HL-60/S4 (cell line): ENCODE results near the gene GALK1.

Source experiments
- in situ Hi-C: fragments of 300-500 bp; cut with MboI; formaldehyde crosslinking; loops from 2 replicates; pipeline ENCODE4 v1.14.3; 2022; ENCODE audit warnings: low sequenced_read_pairs

Gene GALK1

GRCh38 chr17:75752405-75752709 lies 12.6 kb downstream of the GALK1 start:
- in situ Hi-C loops, result loop anchor here (25.0 kb wide), 1 partner anchor 260 kb away; the partner anchor contains the start of gene CDK3

GRCh38 chr17:75751676-75752404 lies 13.2 kb downstream of the GALK1 start:
- in situ Hi-C loops, result loop anchor here (25.0 kb wide), 1 partner anchor 260 kb away; the partner anchor contains the start of gene CDK3

DNA sequence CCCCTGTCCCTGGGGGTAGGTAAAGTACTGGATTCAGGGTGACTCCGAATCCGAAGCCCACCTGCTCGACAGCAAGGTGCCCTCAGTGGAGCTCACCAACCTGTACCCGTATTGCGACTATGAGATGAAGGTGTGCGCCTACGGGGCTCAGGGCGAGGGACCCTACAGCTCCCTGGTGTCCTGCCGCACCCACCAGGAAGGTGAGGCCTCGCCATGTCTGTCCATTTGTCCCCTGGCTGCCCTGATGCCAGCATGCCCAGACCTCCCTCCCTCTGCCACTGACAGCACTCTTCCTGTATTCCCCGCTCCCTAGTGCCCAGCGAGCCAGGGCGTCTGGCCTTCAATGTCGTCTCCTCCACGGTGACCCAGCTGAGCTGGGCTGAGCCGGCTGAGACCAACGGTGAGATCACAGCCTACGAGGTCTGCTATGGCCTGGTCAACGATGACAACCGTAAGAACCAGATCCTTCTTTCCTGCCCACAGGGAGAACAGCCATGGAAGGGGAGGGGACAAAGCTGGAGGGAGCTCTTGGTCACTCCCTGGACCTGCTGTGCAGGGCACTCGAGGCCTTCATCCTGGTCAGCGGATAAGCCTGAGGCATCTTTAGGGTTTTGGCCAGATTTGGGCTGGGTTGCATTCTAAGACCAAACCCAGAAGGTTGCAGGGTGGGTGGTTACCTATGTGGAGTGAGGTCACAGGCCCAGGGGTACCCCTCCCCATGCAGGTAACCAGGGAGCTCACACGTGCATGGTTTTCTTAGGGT lies 14.2 kb downstream of the GALK1 start:
- in situ Hi-C loops, result loop anchor here (25.0 kb wide), 1 partner anchor 261 kb away; the partner anchor contains the start of gene CDK3

DNA sequence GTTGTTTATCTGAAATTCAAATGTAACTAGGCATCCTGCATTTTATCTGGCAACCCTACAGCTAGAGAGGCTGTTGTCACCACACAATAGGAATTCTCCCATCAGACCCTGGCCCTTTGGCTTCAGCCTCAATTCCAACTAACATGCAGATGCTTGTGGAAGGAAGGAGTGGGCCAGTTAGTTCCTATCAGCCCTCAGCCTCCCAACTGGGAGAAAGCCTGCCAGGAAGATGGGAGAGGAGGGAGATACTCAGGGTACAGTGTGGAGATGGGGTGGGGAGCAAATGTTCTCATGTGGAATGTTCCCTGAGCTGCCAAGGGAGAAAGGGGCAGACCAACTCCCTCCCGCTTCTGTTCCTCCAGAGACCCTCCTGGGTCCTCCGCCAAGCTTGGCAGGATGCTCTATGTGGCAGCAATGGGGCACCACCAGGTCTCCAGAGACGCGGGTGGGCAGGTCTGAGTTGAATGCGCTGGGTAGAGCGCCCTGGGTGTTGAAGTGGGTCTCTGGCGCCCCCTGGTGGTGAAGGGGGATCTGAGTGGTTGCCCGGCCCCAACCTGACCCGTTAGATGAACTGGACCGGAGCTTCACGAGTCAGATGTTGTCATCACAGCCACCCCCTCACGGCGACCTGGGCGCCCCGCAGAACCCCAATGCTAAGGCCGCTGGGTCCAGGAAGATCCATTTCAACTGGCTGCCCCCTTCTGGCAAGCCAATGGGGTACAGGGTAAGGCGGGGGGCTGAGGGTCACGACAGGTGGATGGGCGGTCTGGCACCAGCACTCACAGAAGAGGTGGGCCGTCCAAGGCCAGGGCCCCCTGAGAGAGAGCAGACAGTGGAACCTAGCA lies 15.2 kb downstream of the GALK1 start:
- in situ Hi-C loops, result loop anchor here (5.0 to 25.0 kb wide), 3 partner anchors 77 to 325 kb away; partner anchors contain the start of gene CDK3

DNA sequence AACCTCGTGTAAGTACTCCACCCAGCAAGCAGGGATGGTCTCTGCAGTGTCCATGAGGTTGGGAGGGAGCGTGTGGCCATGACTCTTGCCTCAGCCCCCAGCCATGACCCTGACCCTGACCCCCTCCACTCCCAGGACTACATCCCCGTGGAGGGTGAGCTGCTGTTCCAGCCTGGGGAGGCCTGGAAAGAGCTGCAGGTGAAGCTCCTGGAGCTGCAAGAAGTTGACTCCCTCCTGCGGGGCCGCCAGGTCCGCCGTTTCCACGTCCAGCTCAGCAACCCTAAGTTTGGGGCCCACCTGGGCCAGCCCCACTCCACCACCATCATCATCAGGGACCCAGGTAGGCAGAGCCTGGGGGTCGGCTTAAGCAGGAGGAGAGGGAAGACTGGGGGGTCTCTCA lies 16.3 kb downstream of the GALK1 start:
- in situ Hi-C loops, result loop anchor here (5.0 to 10.0 kb wide), 2 partner anchors 76 to 324 kb away; no protein-coding TSS in a partner anchor

GRCh38 chr17:75743625-75744206 lies 21.3 kb downstream of the GALK1 start:
- in situ Hi-C loops, result loop anchor here (10.0 kb wide), 1 partner anchor 319 kb away; no protein-coding TSS in a partner anchor

DNA sequence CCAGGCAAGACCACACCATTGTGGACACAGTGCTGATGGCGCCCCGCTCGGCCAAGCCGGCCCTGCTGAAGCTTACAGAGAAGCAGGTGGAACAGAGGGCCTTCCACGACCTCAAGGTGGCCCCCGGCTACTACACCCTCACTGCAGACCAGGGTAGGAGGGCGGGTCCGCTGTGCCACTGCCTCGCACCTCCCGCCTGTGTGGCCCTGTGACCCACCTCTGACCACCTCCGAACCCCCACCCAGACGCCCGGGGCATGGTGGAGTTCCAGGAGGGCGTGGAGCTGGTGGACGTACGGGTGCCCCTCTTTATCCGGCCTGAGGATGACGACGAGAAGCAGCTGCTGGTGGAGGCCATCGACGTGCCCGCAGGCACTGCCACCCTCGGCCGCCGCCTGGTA lies 22.7 kb downstream of the GALK1 start:
- in situ Hi-C loops, result loop anchor here (10.0 kb wide), 1 partner anchor 318 kb away; no protein-coding TSS in a partner anchor

- in situ Hi-C loops, result loop anchor here (10.0 kb wide), 1 partner anchor 316 kb away; no protein-coding TSS in a partner anchor
Observed at GRCh38 chr17:75740631-75741077, 24.3 kb downstream of the GALK1 start.

- in situ Hi-C loops, result loop anchor here (10.0 kb wide), 1 partner anchor 315 kb away; no protein-coding TSS in a partner anchor
Observed at GRCh38 chr17:75740215-75740614, 24.8 kb downstream of the GALK1 start.

GRCh38 chr17:75739801-75740200 lies 25.2 kb downstream of the GALK1 start:
- in situ Hi-C loops, result loop anchor here (10.0 kb wide), 1 partner anchor 315 kb away; no protein-coding TSS in a partner anchor

DNA sequence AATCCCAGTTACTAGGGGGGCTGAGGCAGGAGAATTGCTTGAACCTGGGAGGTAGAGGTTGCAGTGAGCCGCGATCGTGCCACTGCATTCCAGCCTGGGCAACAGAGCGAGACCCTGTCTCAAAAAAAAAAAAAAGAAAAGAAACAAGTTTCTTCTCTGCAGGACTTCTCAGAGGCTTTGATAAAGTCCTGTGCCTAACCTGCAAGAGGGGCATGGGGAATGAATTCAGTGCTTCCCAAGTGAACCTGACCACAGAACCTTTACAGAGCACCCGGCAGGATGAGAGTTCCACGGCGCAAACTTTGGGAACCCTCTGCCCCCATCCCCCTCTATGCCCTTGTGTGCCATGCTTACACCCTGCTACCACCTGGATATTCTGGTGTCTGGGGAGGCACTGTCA lies 25.8 kb downstream of the GALK1 start:
- in situ Hi-C loops, result no loop called here

GRCh38 chr17:75738218-75738802 lies 26.7 kb downstream of the GALK1 start:
- in situ Hi-C loops, result no loop called here

GRCh38 chr17:75737133-75737962 lies 27.6 kb downstream of the GALK1 start:
- in situ Hi-C loops, result no loop called here

DNA sequence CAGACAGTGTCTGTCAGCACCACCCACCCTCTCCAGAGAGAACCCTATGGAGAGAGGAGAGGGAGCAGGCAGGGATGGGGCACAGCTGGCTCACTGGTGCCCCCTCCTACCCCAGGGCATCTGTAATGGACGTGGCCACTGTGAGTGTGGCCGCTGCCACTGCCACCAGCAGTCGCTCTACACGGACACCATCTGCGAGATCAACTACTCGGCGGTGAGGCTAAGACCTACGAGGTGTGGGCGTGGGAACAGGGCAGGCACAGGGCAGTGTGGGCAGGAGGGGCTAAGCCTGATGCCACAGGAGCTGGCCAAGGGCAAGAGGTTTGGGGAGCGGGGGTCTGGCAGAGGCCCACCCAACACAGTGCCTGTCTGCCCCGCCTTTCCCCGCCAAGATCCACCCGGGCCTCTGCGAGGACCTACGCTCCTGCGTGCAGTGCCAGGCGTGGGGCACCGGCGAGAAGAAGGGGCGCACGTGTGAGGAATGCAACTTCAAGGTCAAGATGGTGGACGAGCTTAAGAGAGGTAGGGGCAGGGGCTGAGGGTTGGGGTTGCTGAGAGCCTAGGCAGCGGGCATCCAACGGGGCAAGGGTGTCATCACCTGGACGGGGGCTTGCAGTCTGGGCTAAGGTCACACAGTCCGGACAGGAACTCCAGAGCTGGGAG lies 28.7 kb downstream of the GALK1 start:
- in situ Hi-C loops, result no loop called here

GRCh38 chr17:75734674-75735294 lies 30.2 kb downstream of the GALK1 start:
- in situ Hi-C loops, result no loop called here

DNA sequence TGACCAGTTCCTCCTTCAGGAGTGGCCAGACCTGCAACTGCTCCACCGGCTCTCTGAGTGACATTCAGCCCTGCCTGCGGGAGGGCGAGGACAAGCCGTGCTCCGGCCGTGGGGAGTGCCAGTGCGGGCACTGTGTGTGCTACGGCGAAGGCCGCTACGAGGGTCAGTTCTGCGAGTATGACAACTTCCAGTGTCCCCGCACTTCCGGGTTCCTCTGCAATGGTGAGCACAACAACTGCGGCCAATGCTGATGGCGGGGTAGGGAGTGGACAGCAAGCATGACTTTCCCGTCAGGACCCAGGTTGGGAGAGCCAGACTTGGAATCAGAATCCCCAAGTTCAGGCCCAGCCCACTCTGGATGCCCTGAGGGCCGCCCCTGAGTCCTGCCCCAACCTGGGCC lies 31.5 kb downstream of the GALK1 start:
- in situ Hi-C loops, result no loop called here

DNA sequence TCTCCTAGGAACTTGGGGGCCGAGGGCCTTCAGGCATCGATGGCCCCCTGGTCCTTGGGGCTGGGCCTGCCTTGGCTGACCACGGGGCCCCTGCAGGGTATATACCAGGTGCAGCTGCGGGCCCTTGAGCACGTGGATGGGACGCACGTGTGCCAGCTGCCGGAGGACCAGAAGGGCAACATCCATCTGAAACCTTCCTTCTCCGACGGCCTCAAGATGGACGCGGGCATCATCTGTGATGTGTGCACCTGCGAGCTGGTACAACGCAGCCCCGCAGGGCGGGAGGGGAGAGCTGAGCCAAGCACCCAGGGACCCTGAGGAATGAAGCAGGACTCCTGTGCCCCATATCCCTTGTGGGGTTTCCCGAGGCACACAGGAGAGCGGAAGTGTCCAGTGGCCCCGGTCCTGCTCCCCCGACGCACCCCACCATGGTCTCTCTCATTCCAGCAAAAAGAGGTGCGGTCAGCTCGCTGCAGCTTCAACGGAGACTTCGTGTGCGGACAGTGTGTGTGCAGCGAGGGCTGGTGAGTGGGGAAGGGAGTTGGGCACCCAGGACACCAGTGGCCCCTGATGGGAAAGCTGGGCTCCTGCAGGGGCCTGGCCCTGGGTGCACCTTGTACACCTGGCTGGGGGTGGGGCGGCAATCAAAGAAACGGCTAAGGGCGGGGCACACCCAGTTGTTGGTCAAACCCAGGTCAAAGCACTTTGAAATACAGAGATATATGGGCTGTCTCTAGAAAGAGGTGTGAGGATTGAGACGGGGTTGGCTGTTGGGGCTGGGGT lies 33.1 kb downstream of the GALK1 start:
- in situ Hi-C loops, result no loop called here
